ENCODE data around the gene KRTAP4-12. TPM values are rescaled to one million over a fixed set of nuclear protein-coding genes. Genes with fewer than 3 reads are reported as not detected.
"Not testable (repeated sequence)": the region's sequence is repeated elsewhere in the genome, so short reads cannot be mapped to it uniquely, and the experiment has no call there.

KRTAP4-12 gene
- total RNA-seq: not detected in 2 replicates
- total RNA-seq (2013): not detected
- polyA plus RNA-seq: 0.12 TPM in 1 of 2 replicates, not detected in the other
- polyA minus RNA-seq: not detected in 2 replicates

- H3K9ac ChIP-seq (ENCODE audit: low read length); H2AFZ ChIP-seq (ENCODE audit: insufficient read depth, low read depth, low read length, poor library complexity, severe bottlenecking); H3K9me3 ChIP-seq (ENCODE audit: control extremely low read depth in 1 of 3, control insufficient read depth in 2 of 3, insufficient read depth in 1 of 3, low read length in 2 of 3); POLR2A ChIA-PET; H3K27me3 ChIP-seq (replicated peaks in 1 of 4; ENCODE audit: control extremely low read depth in 1 of 4, control insufficient read depth in 3 of 4, insufficient read depth in 4 of 4, low read length in 3 of 4); CTCF ChIA-PET; H4K20me1 ChIP-seq (ENCODE audit: control insufficient read depth, insufficient read depth, low read length, poor library complexity, severe bottlenecking); H3K27ac Mint-ChIP-seq; ATAC-seq (ENCODE audit: low read depth); H3K36me3 ChIP-seq (replicated peaks in 1 of 2; ENCODE audit: control extremely low read depth in 1 of 2, control insufficient read depth in 1 of 2, extremely low read depth in 1 of 2, insufficient read depth in 2 of 2, low read length in 1 of 2); H3K79me2 ChIP-seq (ENCODE audit: control insufficient read depth, insufficient read depth, low read length); DNase-seq; H3K9me3 Mint-ChIP-seq (ENCODE audit: insufficient read depth): not testable (repeated sequence)
- whole genome bisulfite sequencing (ENCODE audit: insufficient coverage): 90% methylated on average over 2 of the region's 3 CpGs
- Histone ChIP-seq H3K27ac (ENCODE audit: low read length in 2 of 2) (peak within 1 kb of the TSS in 1 of 2 donors; percentile 25), H3K4me2 (replicated peaks; ENCODE audit: low read depth, low read length, poor library complexity, severe bottlenecking) (peak within 1 kb of the TSS; percentile 3), H3K4me1 (ENCODE audit: control insufficient read depth in 2 of 2, insufficient read depth in 2 of 2, low read length in 2 of 2) (peaks cover 37 to 41% of the 10 kb centered on the region in 2 donors), H3K4me3 (ENCODE audit: control extremely low read depth in 1 of 5, extremely low read depth in 1 of 5, insufficient read depth in 1 of 5, low read depth in 2 of 5, low read length in 4 of 5) (peak within 1 kb of the TSS in 1 of 5 experiments; percentile 13)
- intact Hi-C loops (cut with micrococcal nuclease): loop anchor here (5.0 kb wide), 1 partner anchor 183 kb away; the partner anchor contains the start of gene KRTAP16-1
- Mint-ChIP-seq H3K27me3 (peaks cover 13% of the 10 kb centered on the region), H3K4me1 (peaks cover 18% of the 10 kb centered on the region), H3K4me3 (peak within 1 kb of the TSS; percentile 24)
Measured at GRCh38 chr17:41123991-41124371, at the start of gene KRTAP4-12. TSS of gene KRTAP4-12 (minus strand) at chr17:41124182. CDS start at chr17:41124122, 60 bp downstream.

DNA sequence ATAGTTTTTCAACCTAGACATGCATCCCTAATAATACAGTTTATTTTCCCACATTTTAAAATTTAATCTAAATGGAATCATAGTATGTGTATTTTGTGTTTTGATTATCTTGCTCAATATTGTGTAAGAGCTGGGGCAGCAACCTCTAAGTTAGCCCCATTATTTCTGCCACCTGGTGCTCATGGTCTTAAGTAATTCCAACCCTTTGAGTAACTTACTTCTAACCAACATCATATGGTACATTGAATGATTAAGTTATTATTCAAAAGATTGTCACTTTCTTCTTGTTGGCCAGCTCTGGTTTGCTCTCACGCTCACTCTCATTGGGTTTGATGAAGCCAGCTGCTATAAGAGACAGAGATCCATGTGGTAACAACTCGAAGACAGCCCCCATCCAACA is 47.9 kb upstream of the KRTAP4-12 start:
- Histone ChIP-seq H3K36me3 (replicated peaks in 1 of 2; ENCODE audit: control extremely low read depth in 1 of 2, control insufficient read depth in 1 of 2, extremely low read depth in 1 of 2, insufficient read depth in 2 of 2, low read length in 1 of 2) (no peaks in the 10 kb centered on the region), H3K9me3 (ENCODE audit: control extremely low read depth in 1 of 3, control insufficient read depth in 2 of 3, insufficient read depth in 1 of 3, low read length in 2 of 3) (peaks cover 0 to 6% (median 0%) of the 10 kb centered on the region in 3 donors), H3K27ac (ENCODE audit: low read length in 2 of 2) (no peak overlapping the region), H3K4me2 (replicated peaks; ENCODE audit: low read depth, low read length, poor library complexity, severe bottlenecking) (no peak overlapping the region), H4K20me1 (ENCODE audit: control insufficient read depth, insufficient read depth, low read length, poor library complexity, severe bottlenecking) (no peaks in the 10 kb centered on the region), H2AFZ (ENCODE audit: insufficient read depth, low read depth, low read length, poor library complexity, severe bottlenecking) (no peak overlapping the region), H3K27me3 (replicated peaks in 1 of 4; ENCODE audit: control extremely low read depth in 1 of 4, control insufficient read depth in 3 of 4, insufficient read depth in 4 of 4, low read length in 3 of 4) (no peaks in the 10 kb centered on the region), H3K4me3 (ENCODE audit: control extremely low read depth in 1 of 5, extremely low read depth in 1 of 5, insufficient read depth in 1 of 5, low read depth in 2 of 5, low read length in 4 of 5) (no peak overlapping the region), H3K79me2 (ENCODE audit: control insufficient read depth, insufficient read depth, low read length) (no peaks in the 10 kb centered on the region), H3K4me1 (ENCODE audit: control insufficient read depth in 2 of 2, insufficient read depth in 2 of 2, low read length in 2 of 2) (peaks cover 18 to 20% of the 10 kb centered on the region in 2 donors), H3K9ac (ENCODE audit: low read length) (no peak overlapping the region)
- TF ChIP-seq EZH2 (IDR thresholded peaks at IDR 0.05; ENCODE audit: borderline replicate concordance, insufficient read depth, low read depth, low read length, poor library complexity, severe bottlenecking): no peak
- TF ChIP-seq, protein P1, sequence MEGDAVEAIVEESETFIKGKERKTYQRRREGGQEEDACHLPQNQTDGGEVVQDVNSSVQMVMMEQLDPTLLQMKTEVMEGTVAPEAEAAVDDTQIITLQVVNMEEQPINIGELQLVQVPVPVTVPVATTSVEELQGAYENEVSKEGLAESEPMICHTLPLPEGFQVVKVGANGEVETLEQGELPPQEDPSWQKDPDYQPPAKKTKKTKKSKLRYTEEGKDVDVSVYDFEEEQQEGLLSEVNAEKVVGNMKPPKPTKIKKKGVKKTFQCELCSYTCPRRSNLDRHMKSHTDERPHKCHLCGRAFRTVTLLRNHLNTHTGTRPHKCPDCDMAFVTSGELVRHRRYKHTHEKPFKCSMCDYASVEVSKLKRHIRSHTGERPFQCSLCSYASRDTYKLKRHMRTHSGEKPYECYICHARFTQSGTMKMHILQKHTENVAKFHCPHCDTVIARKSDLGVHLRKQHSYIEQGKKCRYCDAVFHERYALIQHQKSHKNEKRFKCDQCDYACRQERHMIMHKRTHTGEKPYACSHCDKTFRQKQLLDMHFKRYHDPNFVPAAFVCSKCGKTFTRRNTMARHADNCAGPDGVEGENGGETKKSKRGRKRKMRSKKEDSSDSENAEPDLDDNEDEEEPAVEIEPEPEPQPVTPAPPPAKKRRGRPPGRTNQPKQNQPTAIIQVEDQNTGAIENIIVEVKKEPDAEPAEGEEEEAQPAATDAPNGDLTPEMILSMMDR (IDR thresholded peaks at IDR 0.05): no peak
- DNase-seq (no peak), ATAC-seq (ENCODE audit: low read depth) (no peak)
- ChIA-PET POLR2A (no interaction called here), CTCF (no interaction called here)
- Mint-ChIP-seq H3K27ac (no peak overlapping the region), H3K4me1 (peaks cover 24% of the 10 kb centered on the region), H3K27me3 (peaks cover 16% of the 10 kb centered on the region), H3K4me3 (no peak overlapping the region), H3K9me3 (ENCODE audit: insufficient read depth) (no peaks in the 10 kb centered on the region)
- intact Hi-C loops (cut with micrococcal nuclease): no loop called here
- 94% methylated on average over 2 of the region's 2 CpGs for WGBS (ENCODE audit: insufficient coverage)
